Chondrocyte (in vitro differentiated cells): ENCODE data around the gene HADHA. TPM values are rescaled to one million over a fixed set of nuclear protein-coding genes. Genes with fewer than 3 reads are reported as not detected.

Experiments
- DNase-seq: peaks from one replicate; pipeline ENCODE4 v3.0.0; 2021; ENCODE audit warnings: mixed read lengths, low spot score
- H3K27ac Mint-ChIP-seq: one replicate; pipeline ENCODE4 v1.8.0; 2021; ENCODE audit warnings: mild to moderate bottlenecking, moderate library complexity, mixed read lengths; ENCODE audit not compliant: unreplicated experiment
- H3K27me3 Mint-ChIP-seq: 2 replicates; pipeline ENCODE4 v1.8.0; 2021; ENCODE audit warnings: low read depth, mixed read lengths
- H3K36me3 Mint-ChIP-seq: 2 replicates; pipeline ENCODE4 v1.8.0; 2021; ENCODE audit warnings: low read depth, mixed read lengths
- H3K4me1 Mint-ChIP-seq: 2 replicates; pipeline ENCODE4 v1.8.0; 2021; ENCODE audit warnings: low read depth, mild to moderate bottlenecking, mixed read lengths
- H3K4me3 Mint-ChIP-seq: one replicate; pipeline ENCODE4 v1.8.0; 2021; ENCODE audit warnings: mild to moderate bottlenecking, moderate library complexity, mixed read lengths; ENCODE audit not compliant: unreplicated experiment
- H3K9me3 Mint-ChIP-seq: 2 replicates; pipeline ENCODE4 v1.8.0; 2021; ENCODE audit warnings: low read depth, mixed read lengths
- CTCF ChIP-seq: fragments of 200-600 bp; sonication (generic); IDR thresholded peaks from 2 replicates; pipeline ENCODE4 v1.5.0; 2021; ENCODE audit warnings: antibody characterized with exemption, mild to moderate bottlenecking, moderate library complexity
- total RNA-seq: library from RNA; stranded (reverse); gene quantifications from 3 replicates; pipeline ENCODE4 v1.2.1, GENCODE V29; 2021

Gene HADHA
- total RNA-seq, 1 donor from 2014 or later = 98.0 TPM

DNA sequence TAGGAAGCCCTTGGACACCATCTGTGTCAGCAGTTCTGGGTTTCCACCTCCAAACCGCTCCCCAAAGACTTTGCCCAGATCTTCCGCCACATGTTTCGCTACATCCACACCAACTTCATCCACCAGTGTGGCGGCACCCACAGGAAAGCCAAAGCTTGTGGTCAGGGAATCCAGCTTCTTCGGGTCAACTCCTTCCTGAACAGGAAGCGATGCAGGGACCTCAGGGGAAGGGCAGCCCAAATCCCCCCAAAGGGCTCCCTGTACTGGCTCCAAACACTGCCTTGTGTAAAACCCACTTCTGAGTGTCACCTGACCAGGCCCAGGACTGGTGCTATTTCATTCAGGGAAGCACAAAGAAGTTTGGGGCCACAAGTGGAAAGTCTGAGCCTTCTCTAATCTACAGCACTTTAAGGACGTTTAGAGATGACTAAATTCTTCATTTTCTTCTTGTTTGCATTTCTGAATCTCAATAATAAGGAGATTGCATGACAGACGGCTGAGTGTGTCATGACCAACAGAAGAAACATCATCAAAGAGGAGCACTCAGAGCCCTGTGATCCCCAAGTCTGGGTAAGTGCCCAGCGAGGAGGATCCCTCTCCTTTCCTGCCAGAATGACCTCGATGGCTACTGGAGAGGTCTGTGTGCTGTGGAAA lies 50.7 kb downstream of the HADHA start:
- H3K36me3 Mint-ChIP-seq = peaks cover 43% of the 10 kb centered on the region

GRCh38 chr2:26191316-26192159 lies 52.9 kb downstream of the HADHA start:
- H3K36me3 Mint-ChIP-seq = peaks cover 26% of the 10 kb centered on the region
- H3K27me3 Mint-ChIP-seq = no peaks in the 10 kb centered on the region
- TF ChIP-seq CTCF = no peak
- peaks cover under 1% of the 10 kb centered on the region for H3K4me1 Mint-ChIP-seq
- no peak for DNase-seq
- H3K9me3 Mint-ChIP-seq = no peaks in the 10 kb centered on the region
- no peak overlapping the region for H3K4me3 Mint-ChIP-seq
- no peak overlapping the region for H3K27ac Mint-ChIP-seq

More for the DNA sequence above, 50.7 kb downstream of the HADHA start:
- Mint-ChIP-seq H3K4me1 (no peaks in the 10 kb centered on the region), H3K9me3 (no peaks in the 10 kb centered on the region), H3K27me3 (no peaks in the 10 kb centered on the region), H3K4me3 (no peak overlapping the region), H3K27ac (no peak overlapping the region)
- TF ChIP-seq CTCF = no peak
- no peak for DNase-seq

- TF ChIP-seq CTCF = no peak
- DNase-seq = no peak
- peaks cover 22% of the 10 kb centered on the region for H3K36me3 Mint-ChIP-seq
- H3K4me1 Mint-ChIP-seq = peaks cover 10% of the 10 kb centered on the region
- H3K4me3 Mint-ChIP-seq = no peak overlapping the region
- H3K9me3 Mint-ChIP-seq = no peaks in the 10 kb centered on the region
- H3K27ac Mint-ChIP-seq = no peak overlapping the region
- no peaks in the 10 kb centered on the region for H3K27me3 Mint-ChIP-seq
These were observed 54.1 kb downstream of the HADHA start for GRCh38 chr2:26190369-26190768.

- Mint-ChIP-seq H3K4me3 (no peak overlapping the region), H3K27ac (no peak overlapping the region), H3K27me3 (no peaks in the 10 kb centered on the region), H3K9me3 (no peaks in the 10 kb centered on the region), H3K4me1 (peaks cover 13% of the 10 kb centered on the region), H3K36me3 (peaks cover 16% of the 10 kb centered on the region)
- TF ChIP-seq CTCF = no peak
- no peak for DNase-seq
These were observed 54.7 kb downstream of the HADHA start for GRCh38 chr2:26189751-26190150.

- Mint-ChIP-seq H3K4me3 (no peak overlapping the region), H3K27me3 (no peaks in the 10 kb centered on the region), H3K4me1 (peaks cover 13% of the 10 kb centered on the region), H3K36me3 (peaks cover 11% of the 10 kb centered on the region), H3K27ac (no peak overlapping the region), H3K9me3 (no peaks in the 10 kb centered on the region)
- no peak for TF ChIP-seq CTCF
- DNase-seq = no peak
These were observed 55.3 kb downstream of the HADHA start for GRCh38 chr2:26189123-26189522.
